GOT3 (cell line): ENCODE data around the gene HEPHL1.
"Not testable (repeated sequence)": the region's sequence is repeated elsewhere in the genome, so short reads cannot be mapped to it uniquely, and the experiment has no call there.

Source experiments
- DNase-seq: peaks from one replicate; lab custom pipeline; 2025; ENCODE audit warnings: mixed read lengths; lab: John Stamatoyannopoulos, UW

Gene HEPHL1

DNA sequence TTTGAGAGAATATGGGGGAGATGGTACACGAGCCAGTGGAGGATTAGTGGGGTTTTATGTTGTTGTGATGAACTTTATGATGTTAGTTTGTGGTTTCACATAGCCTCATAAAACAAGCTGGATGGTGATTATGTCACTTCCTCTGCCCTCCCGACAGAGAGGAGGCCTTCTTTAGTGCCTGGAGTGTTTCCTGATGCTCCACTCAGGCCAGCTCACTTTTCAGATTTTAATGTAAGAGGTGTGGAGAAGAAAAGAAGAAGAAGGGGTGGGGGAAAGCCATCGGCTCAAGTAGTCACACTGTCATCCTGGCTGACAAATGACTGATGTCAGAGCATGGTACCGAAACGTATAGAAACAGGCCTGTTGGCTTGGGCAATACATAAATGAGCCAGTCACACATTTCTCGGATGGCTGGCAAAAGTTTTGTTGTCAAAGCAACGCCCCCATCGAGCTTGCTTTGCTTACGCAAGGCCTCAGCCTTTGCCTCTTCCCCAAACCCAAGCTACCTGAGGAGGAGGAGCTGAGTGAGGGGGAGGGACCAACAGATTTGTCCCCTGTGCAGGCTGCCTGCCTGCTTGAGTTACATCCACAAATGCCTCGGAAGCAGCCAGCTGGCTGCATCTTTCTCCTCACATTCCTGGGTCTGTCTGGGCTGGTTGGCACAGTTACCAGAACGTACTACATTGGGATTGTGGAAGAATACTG, at the start of gene HEPHL1:
HEPHL1 (plus strand) TSS at position 578 of the 705 bp plus-strand sequence; CDS start at position 593, 15 bp downstream.
- no peak for DNase-seq

- DNase-seq = no peak
Observed at GRCh38 chr11:93972790-93973189, 48.4 kb upstream of the HEPHL1 start.

DNA sequence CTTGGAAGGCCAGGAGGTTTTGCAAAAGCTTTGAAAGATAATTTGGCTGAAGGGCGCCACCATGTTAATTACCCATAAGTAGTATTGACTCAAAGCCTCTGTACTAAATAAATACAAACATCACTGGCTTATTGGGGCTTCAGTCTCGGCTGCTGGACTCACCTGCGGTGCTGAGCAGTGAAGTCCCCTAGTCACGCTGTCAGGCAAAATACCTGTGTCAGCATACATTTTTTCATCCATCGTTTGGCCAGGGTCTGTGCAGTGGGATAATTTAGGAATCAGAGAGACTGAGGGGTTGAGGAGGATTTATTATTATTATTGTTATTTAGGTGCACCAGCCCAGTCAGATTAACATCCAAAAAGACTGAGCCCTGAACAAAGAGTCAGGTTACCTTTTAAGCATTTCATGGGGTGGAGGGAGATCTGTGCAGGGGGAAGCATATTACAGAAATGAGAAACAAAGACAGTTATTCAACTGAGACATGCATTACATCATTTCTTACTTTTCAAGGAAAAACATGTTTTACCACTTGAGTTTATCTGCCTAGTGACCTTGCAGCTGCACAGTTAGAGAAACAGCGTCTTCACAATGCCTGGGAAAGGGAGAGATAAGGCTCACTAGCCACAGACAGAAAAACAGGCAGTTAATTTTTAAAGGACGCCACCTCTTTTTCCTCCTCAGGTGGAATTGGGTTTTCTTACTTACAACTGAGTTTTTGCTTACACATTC, 47.7 kb upstream of the HEPHL1 start:
- DNase-seq = not testable (repeated sequence)

DNA sequence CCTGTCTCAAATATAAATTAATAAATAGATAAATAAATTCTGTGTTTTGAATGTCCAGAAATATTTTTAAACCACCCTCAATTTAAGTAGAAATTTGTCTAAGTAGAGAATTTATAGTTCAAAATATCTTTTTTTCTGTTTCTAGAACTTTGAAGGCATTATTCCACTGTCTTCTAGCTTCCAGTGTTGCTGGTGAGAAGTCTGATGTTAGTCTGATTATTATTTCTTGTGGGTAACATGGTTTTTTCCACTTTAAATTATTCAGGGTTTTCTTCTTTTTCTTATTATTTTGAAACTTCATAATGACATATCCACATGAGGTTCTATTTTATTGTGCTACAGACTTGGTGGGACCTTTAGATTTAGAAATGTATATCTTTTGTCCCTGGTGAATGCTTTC, 46.4 kb upstream of the HEPHL1 start:
- no peak for DNase-seq

DNA sequence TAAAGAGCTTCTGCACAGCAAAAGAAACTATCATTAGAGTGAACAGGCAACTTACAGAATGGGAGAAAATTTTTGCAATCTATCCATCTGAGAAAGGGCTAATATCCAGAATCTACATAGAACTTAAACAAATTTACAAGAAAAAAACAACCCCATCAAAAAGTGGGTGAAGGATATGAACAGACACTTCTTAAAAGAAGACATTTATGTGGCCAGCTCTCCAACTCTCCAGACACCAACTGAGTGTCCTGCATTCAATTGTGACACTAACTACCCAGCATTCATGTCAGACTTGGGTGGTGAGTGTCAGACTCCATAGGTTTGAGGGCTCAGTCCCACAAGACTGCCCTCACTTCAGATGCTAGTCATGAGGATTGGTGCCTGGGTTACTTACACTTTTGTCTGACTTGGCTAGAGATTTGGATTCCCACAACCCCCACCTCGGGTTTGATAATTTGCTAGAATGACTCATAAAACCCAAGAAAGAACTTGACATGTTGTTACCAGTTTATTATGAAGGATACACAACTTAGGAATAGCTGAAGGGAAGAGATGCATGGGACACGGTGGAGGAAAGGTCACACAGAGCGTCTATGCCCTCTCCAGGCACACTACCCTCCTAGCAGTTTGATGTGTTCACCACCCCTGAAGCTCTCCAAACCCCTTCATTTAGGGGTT, 44.4 kb upstream of the HEPHL1 start:
- not testable (repeated sequence) for DNase-seq

DNA sequence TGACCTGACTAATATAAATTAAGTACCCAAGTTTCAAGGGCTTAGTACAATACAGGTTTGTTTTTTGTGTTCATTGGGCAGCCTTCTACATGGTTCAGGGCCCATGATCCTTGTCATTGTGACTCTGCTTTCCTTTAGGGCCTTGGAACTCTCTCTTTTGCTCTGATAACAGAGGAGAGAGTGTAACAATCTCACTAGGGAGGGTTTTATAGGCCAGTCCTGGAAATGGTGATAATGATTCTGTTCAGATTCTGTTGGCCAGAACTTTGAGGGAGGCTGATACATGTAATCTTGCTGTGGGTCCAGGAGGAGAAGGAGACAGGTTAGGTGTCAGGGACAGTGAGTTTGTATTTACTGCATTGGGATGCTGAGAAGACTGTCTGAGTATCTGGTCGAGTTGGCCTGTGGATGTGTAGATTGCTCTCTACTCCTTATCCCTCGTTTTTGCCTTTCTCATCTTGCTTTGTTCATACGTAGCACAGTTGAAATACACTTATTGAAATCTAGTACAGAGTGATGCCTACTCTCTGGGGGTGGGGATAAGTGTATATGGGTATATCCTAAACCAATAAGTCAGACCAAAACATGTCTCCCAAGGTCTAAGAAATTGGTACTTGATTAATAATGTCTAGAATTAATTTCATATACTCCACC, 37.5 kb upstream of the HEPHL1 start:
- no peak for DNase-seq

DNA sequence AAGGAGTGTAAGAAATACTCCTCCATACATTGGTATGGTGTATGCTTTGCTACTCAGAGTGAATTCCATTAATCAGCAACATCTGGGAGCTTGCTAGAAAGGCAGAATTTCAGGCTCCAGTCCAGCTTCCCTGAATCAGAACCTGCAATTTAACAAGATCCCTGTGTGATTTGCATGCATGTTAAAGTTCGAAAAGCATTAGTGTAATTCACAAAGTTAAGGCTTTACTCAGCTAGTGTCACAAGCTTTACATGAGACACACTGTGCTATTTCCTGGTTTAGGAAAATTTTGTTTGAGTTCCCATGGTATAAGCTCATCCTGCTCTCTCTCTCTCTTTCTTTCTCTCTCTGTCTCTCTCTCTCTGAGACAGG, 37.0 kb upstream of the HEPHL1 start:
- DNase-seq = no peak

GRCh38 chr11:93984936-93985335, 36.2 kb upstream of the HEPHL1 start:
- no peak for DNase-seq

GRCh38 chr11:93986716-93987115, 34.4 kb upstream of the HEPHL1 start:
- DNase-seq = no peak

DNA sequence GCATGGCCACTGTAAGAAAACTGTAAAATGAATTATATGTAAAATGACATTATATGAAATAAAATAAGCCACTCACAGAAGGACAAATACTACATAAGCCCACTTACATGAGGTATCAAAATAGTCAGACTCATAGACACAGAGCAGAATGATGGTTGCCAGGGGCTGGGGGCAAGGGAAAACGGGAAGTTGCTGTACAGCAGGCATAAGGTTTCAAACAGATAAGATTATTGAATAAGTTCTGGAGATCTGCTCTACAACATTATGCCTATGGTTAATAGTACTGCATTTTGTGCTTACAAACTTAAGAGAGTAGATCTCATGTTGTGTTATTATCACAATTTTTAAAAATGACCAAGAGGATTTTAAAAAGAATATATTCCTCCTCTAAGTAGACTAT, 32.7 kb upstream of the HEPHL1 start:
- DNase-seq = no peak

- no peak for DNase-seq
Observed at GRCh38 chr11:93988912-93989311, 32.2 kb upstream of the HEPHL1 start.

GRCh38 chr11:93993747-93994146, 27.4 kb upstream of the HEPHL1 start:
- DNase-seq = no peak

GRCh38 chr11:93997741-93998140, 23.4 kb upstream of the HEPHL1 start:
- DNase-seq = no peak

GRCh38 chr11:94000659-94001058, 20.5 kb upstream of the HEPHL1 start:
- DNase-seq = no peak

DNA sequence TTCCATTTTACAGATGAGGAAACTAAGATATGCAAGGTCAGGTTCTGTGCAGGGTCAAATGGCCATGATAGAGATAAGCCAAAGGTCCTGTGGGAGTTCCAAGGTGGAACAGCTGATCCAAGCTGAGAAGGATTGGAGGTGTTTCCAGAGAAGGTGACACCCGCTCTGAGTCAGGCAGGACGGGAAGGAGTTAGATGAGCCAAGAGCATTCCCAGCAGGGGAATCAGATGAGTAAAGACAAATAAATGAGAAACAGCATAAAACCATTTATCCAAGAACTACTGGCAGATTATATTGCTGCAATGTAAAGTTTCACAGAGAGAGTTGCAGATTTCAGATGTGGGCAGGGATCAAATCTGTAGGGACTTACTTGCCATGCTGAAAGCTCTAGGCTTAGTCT, 18.9 kb upstream of the HEPHL1 start:
- no peak for DNase-seq

GRCh38 chr11:94007426-94007825, 13.7 kb upstream of the HEPHL1 start:
- DNase-seq = no peak

- no peak for DNase-seq
Observed at GRCh38 chr11:94007906-94008305, 13.2 kb upstream of the HEPHL1 start.

- no peak for DNase-seq
Observed at GRCh38 chr11:94010136-94010535, 11.0 kb upstream of the HEPHL1 start.

DNA sequence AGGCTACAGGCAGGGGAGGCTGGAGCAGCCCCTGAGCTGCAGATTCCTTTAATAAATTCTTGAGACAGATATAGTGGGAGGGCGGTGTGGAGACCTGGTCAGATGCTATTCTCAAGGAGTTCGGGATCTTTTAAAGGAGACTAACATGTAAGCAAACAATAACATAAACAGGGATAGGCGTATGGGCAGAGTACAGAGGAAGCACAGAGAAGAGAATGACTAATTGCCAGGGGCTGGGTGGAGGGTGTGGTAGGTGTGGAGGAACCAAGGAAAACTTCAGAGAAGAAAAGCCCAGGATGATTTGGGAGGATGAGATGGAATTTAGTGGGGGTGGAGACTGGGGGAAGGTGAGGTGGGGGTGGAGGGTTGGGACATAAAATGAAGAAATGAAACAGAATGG, 9.7 kb upstream of the HEPHL1 start:
- no peak for DNase-seq

DNA sequence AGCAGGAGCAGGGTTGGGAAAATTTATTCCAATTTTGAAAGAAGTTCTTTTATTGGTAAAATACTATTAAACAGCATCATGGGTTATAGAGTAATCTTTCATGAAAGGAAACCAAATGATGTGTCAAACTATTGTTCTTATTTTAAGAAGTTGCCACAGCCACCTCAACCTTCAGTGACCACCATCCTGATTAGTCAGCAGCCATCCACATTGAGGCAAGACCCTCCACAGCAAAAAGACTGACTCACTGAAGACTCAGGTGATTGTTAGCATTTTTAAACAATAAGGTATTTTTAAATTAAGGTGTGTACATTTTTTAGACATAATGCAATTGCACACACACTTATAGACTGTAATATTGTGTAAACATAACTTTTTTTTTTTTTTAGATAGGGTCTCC, 3.7 kb upstream of the HEPHL1 start:
- no peak for DNase-seq

DNA sequence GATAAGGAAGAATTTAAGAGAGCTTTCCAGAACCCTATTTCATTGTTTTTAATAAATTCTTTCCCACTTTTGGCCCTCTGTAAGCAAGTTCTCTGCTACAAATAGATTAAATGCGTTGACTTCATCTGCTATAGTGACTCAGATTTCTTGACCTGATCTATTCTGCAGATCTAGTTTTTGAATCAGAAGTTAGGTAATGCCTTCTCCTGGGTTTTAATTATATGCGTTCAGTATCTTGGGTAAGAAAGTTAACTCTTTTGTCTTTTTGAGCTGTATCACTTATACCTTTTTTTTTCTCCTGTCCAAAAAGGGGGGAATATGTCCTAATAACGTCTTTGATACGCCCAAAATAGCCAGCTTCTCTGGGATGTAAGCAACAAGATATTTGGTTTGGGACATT, 2.4 kb upstream of the HEPHL1 start:
- no peak for DNase-seq

- no peak for DNase-seq
Observed at GRCh38 chr11:94023856-94024255, 2.7 kb downstream of the HEPHL1 start.

DNA sequence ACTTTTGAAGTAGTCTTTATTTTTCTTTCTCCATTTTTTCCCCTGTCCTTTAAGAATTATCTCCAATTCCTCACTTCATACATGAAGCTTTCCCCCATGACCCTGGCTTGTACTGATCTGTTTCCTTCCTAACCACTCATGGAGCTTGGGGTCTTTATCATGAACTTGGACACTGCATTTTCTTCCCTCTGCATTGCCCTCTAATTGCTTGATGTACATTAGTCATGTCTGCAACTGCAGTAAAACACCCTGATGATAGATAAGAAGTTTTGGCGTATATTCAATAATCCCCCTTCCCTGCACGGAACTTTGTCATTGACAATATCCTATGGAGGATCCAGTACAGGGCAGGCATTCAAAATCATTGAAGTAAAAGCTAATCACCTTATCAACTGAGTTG, 3.4 kb downstream of the HEPHL1 start:
- no peak for DNase-seq
